Endothelial cell of umbilical vein (primary cell): ENCODE data around the gene PMFBP1. TPM values are rescaled to one million over a fixed set of nuclear protein-coding genes. Genes with fewer than 3 reads are reported as not detected.
A peak's percentile ranks its signal among the peaks of the same experiment; 100 is the strongest.

Source experiments
- BruUV-seq: library from RNA; stranded (reverse); fragments of 400-500 nt; replicated peaks from 2 replicates; lab custom pipeline; 2021; lab: Mats Ljungman, UMichigan
- CTCF ChIA-PET: fragments of 300-600, 350-600 bp; sonication (Branson Sonifier 250); formaldehyde crosslinking; loops from one replicate; lab custom pipeline; 2021; ENCODE audit warnings: antibody characterized with exemption, inconsistent platforms; lab: Charles Lee
- POLR2A ChIA-PET: fragments of 300-600, 350-600 bp; sonication (Branson Sonifier 250); formaldehyde crosslinking; loops from one replicate; lab custom pipeline; 2021; ENCODE audit warnings: antibody characterized with exemption, inconsistent platforms; lab: Charles Lee
- DNase-seq: peaks from one replicate; pipeline ENCODE4 v3.0.0-alpha.2; 2011; ENCODE audit warnings: low read depth, low spot score
- FAIRE-seq: peaks from 2 replicates; lab custom pipeline; 2011; peaks lifted over from hg19 to GRCh38; lab: Jason Lieb, UNC
- H2AFZ ChIP-seq: 2 replicates; pipeline ENCODE4 v1.6.0; 2012; ENCODE audit warnings: low read depth, low read length, control low read depth, inconsistent platforms
- H3K27ac ChIP-seq: 2 replicates; pipeline ENCODE4 v1.5.1; 2011; ENCODE audit warnings: low read depth, mild to moderate bottlenecking, control low read depth, low read length, moderate library complexity; ENCODE audit not compliant: insufficient read depth
- H3K27me3 ChIP-seq, 2 experiments: 2 replicates each; pipeline versions ENCODE4 v1.6.0 to v1.6.1; 2011; ENCODE audit warnings: low read length in 2 of 2, mixed read lengths in 1 of 2; ENCODE audit not compliant: control insufficient read depth in 2 of 2, insufficient read depth in 2 of 2
- H3K36me3 ChIP-seq, 2 experiments: 2 replicates in 1 of 2; 3 replicates in 1 of 2; pipeline ENCODE4 v1.5.1; 2011; ENCODE audit warnings: low read length in 2 of 2, mild to moderate bottlenecking in 1 of 2, moderate library complexity in 1 of 2; ENCODE audit not compliant: control insufficient read depth in 2 of 2, insufficient read depth in 2 of 2; ENCODE audit errors: extremely low read depth in 1 of 2
- H3K4me1 ChIP-seq: 3 replicates; pipeline ENCODE4 v1.5.1; 2011; ENCODE audit warnings: mild to moderate bottlenecking, low read length; ENCODE audit not compliant: control insufficient read depth, insufficient read depth; ENCODE audit errors: extremely low read depth
- H3K4me2 ChIP-seq: 2 replicates; pipeline ENCODE4 v1.6.1; 2011; ENCODE audit warnings: low read length, control low read depth, mixed read lengths; ENCODE audit not compliant: insufficient read depth
- H3K4me3 ChIP-seq, 3 experiments: fragments of 200-600 bp in 1 of 3; sonication (generic), shearing (Covaris generic) in 1 of 3; replicated peaks in 1 of 3; 2 replicates each; pipeline ENCODE4 v1.5.1; 2011 to 2016; ENCODE audit warnings: control low read depth in 3 of 3, low read length in 3 of 3, mild to moderate bottlenecking in 2 of 3, inconsistent platforms in 1 of 3, low read depth in 1 of 3, moderate library complexity in 1 of 3; ENCODE audit not compliant: insufficient read depth in 1 of 3
- H3K79me2 ChIP-seq: 2 replicates; pipeline ENCODE4 v1.6.0; 2012; ENCODE audit warnings: low read length, inconsistent platforms; ENCODE audit not compliant: control insufficient read depth, insufficient read depth
- H3K9ac ChIP-seq: replicated peaks from 2 replicates; pipeline ENCODE3; 2011; ENCODE audit warnings: low read length, control low read depth; ENCODE audit not compliant: insufficient read depth; ENCODE audit errors: extremely low read depth
- H3K9me1 ChIP-seq: replicated peaks from 3 replicates; pipeline ENCODE4 v1.6.0; 2011; ENCODE audit warnings: mild to moderate bottlenecking, low read length; ENCODE audit not compliant: control insufficient read depth, insufficient read depth; ENCODE audit errors: extremely low read depth
- H3K9me3 ChIP-seq: replicated peaks from 2 replicates; pipeline ENCODE4 v1.5.1; 2012; ENCODE audit warnings: low read length, inconsistent platforms; ENCODE audit not compliant: control insufficient read depth, insufficient read depth
- H4K20me1 ChIP-seq: replicated peaks from 2 replicates; pipeline ENCODE3; 2011; ENCODE audit warnings: mild to moderate bottlenecking, low read length; ENCODE audit not compliant: control insufficient read depth, insufficient read depth; ENCODE audit errors: extremely low read depth
- EZH2 ChIP-seq: IDR thresholded peaks from 2 replicates; pipeline ENCODE4 v1.6.1; 2012; ENCODE audit warnings: borderline replicate concordance, low read depth, mild to moderate bottlenecking, moderate library complexity, low read length, inconsistent platforms; ENCODE audit not compliant: severe bottlenecking
- FOS ChIP-seq: IDR thresholded peaks from 2 replicates; pipeline ENCODE4 v1.6.1; 2011; ENCODE audit warnings: mild to moderate bottlenecking, low read length, moderate library complexity, borderline replicate concordance; ENCODE audit not compliant: insufficient read depth
- GATA2 ChIP-seq: IDR thresholded peaks from 2 replicates; pipeline ENCODE4 v1.7.0; 2011; ENCODE audit warnings: low read depth, mild to moderate bottlenecking, moderate library complexity, mixed read lengths, low read length; ENCODE audit not compliant: insufficient read length, insufficient read depth
- JUN ChIP-seq: IDR thresholded peaks from 2 replicates; pipeline ENCODE4 v1.6.1; 2011; ENCODE audit warnings: borderline replicate concordance, low read depth; ENCODE audit not compliant: insufficient read length, insufficient read depth
- MYC ChIP-seq: IDR thresholded peaks from one replicate; pipeline ENCODE4 v1.6.1; 2011; ENCODE audit warnings: mild to moderate bottlenecking, low read depth, low read length
- POLR2A ChIP-seq: IDR thresholded peaks from 2 replicates; pipeline ENCODE4 v1.6.1; 2012; ENCODE audit warnings: low read depth, mild to moderate bottlenecking, control low read depth, low read length
- POLR2AphosphoS5 ChIP-seq: IDR thresholded peaks from 2 replicates; pipeline ENCODE4 v1.6.1; 2012; ENCODE audit warnings: low read depth, mild to moderate bottlenecking, control low read depth, low read length, moderate library complexity; ENCODE audit not compliant: insufficient read depth
- dilution Hi-C: fragments of 300-500 bp; cut with MboI; formaldehyde crosslinking; loops from one replicate; pipeline ENCODE4 v1.15.0; 2019; ENCODE audit warnings: low sequenced_read_pairs; ENCODE audit not compliant: extremely low pct_ligation_motif_present
- intact Hi-C: fragments of 100-400 bp; cut with micrococcal nuclease; formaldehyde crosslinking; loops from one replicate; pipeline ENCODE4 v1.10.0; 2022
- polyA plus RNA-seq, 4 experiments: library from polyadenylated mRNA; depleted of rRNA in 3 of 4; stranded (reverse) in 3 of 4; unstranded in 1 of 4; fragments of >200 nt; gene quantifications; 2 replicates each; pipeline versions ENCODE4 v1.2.1 to v1.2.3, GENCODE V29; 2011 to 2012; ENCODE audit warnings: missing spikeins in 1 of 4
- total RNA-seq: library from RNA; stranded (reverse); gene quantifications from 2 replicates; pipeline ENCODE4 v1.2.3, GENCODE V29; 2021
- TF ChIP-seq, protein P1 (sequence below): IDR thresholded peaks from 2 replicates; pipeline ENCODE4 v1.6.1; 2011; ENCODE audit not compliant: insufficient read depth, insufficient read length
- TF ChIP-seq, protein P2 (sequence below), 2 donors: IDR thresholded peaks; 1 replicate in 1 of 2; 2 replicates in 1 of 2; pipeline ENCODE4 v1.5.1; 2011; ENCODE audit warnings: low read length in 2 of 2, mild to moderate bottlenecking in 2 of 2, moderate library complexity in 2 of 2, control low read depth in 1 of 2, inconsistent platforms in 1 of 2, low read depth in 1 of 2; ENCODE audit not compliant: insufficient read depth in 1 of 2; ENCODE audit errors: extremely low read depth in 1 of 2

PMFBP1 gene
- total and polyA plus RNA-seq, 2 donors (not counting 3 experiments of a cell fraction or from before 2014, with no cell fraction given) = 0.12 to 0.42 TPM

DNA sequence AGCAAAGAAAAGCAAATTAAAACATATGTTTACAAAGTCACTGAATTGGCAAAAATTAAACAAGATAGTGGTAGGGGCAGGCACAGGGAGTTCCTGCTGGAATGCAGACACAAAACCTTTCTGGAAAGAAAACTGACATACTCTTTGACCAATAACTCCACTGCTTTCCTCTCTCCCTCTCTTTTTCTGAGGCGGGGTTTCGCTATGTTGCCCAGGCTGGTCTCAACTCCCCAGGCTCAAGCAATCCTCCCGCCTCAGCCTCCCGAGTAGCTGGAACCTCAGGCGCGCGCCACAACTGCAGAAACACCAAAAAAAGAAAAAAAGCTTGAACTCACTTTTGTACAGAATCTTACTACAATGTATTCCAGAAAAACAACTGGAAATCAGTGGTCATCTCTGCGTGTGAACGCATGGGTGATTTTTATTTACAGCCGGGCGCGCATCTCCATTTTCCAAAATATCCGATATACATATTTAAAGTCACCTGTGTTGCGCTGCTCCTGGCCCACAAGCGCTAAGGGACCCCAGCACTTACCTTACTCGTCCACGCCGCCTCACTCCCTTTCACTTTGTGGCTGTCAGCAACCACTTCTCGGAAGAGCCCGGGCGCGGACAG, 79.0 kb downstream of the PMFBP1 start:
- no peaks in the 10 kb centered on the region for H3K9me1 ChIP-seq
- POLR2A ChIA-PET = no interaction called here
- BruUV-seq = TSS peak; percentile 49
- H3K9ac ChIP-seq = peak overlapping the region; percentile 91
- intact Hi-C loops (loop anchor here (1.0 to 10.0 kb wide), 7 partner anchors 27 to 974 kb away; partner anchors contain the start of genes AP1G1, DHODH, IST1 and PHLPP2), dilution Hi-C loops (no loop called here)
- CTCF ChIA-PET = interaction anchor here (0.6 to 1.8 kb wide), 5 partner anchors 10 to 469 kb away, joined by 3 to 8 read pairs (median 5); no protein-coding TSS in a partner anchor
- FAIRE-seq (peak; percentile 55), DNase-seq (peak; percentile 64)
- H4K20me1 ChIP-seq = no peaks in the 10 kb centered on the region
- H3K36me3 ChIP-seq = peaks cover 12 to 25% of the 10 kb centered on the region in 2 experiments
- no peak for TF ChIP-seq POLR2A
- no peak for TF ChIP-seq POLR2AphosphoS5
- no peak for TF ChIP-seq GATA2
- no peak for TF ChIP-seq JUN
- no peak for TF ChIP-seq EZH2
- no peak for TF ChIP-seq FOS
- no peak for TF ChIP-seq MYC
- TF ChIP-seq, protein P1, sequence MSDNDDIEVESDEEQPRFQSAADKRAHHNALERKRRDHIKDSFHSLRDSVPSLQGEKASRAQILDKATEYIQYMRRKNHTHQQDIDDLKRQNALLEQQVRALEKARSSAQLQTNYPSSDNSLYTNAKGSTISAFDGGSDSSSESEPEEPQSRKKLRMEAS = no peak
- TF ChIP-seq, protein P2, sequence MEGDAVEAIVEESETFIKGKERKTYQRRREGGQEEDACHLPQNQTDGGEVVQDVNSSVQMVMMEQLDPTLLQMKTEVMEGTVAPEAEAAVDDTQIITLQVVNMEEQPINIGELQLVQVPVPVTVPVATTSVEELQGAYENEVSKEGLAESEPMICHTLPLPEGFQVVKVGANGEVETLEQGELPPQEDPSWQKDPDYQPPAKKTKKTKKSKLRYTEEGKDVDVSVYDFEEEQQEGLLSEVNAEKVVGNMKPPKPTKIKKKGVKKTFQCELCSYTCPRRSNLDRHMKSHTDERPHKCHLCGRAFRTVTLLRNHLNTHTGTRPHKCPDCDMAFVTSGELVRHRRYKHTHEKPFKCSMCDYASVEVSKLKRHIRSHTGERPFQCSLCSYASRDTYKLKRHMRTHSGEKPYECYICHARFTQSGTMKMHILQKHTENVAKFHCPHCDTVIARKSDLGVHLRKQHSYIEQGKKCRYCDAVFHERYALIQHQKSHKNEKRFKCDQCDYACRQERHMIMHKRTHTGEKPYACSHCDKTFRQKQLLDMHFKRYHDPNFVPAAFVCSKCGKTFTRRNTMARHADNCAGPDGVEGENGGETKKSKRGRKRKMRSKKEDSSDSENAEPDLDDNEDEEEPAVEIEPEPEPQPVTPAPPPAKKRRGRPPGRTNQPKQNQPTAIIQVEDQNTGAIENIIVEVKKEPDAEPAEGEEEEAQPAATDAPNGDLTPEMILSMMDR (IDR thresholded peaks at IDR 0.05; ENCODE audit: extremely low read depth in 1 of 2, insufficient read depth in 1 of 2, low read depth in 1 of 2, low read length in 2 of 2) = no peak
- H3K27me3 ChIP-seq = no peaks in the 10 kb centered on the region
- H3K4me3 ChIP-seq = peak overlapping the region; percentile 59 to 88 (median 86)
- no peaks in the 10 kb centered on the region for H3K9me3 ChIP-seq
- H3K27ac ChIP-seq = peak overlapping the region; percentile 62
- H3K79me2 ChIP-seq = peaks cover 60% of the 10 kb centered on the region
- peaks cover 18% of the 10 kb centered on the region for H3K4me1 ChIP-seq
- peak overlapping the region; percentile 86 for H3K4me2 ChIP-seq
- H2AFZ ChIP-seq = peak overlapping the region; percentile 78
